Neural cell (in vitro differentiated cells): Measurements from ENCODE around the gene TPD52L1. TPM values are rescaled to one million over a fixed set of nuclear protein-coding genes. Genes with fewer than 3 reads are reported as not detected.
"Not testable (repeated sequence)": the region's sequence is repeated elsewhere in the genome, so short reads cannot be mapped to it uniquely, and the experiment has no call there.

Experiments
- H2AFZ ChIP-seq: fragments of 200-600, 300-800 bp; sonication (generic), shearing (Covaris generic); 2 replicates; pipeline ENCODE4 v1.6.0; 2014; ENCODE audit warnings: low read depth, mild to moderate bottlenecking, antibody characterized with exemption, low read length, moderate library complexity
- H3F3A ChIP-seq: fragments of 200-600 bp; shearing (Covaris generic); 2 replicates; pipeline ENCODE4 v1.6.1; 2016; ENCODE audit warnings: mild to moderate bottlenecking, moderate library complexity, mixed read lengths, antibody characterized with exemption, low read length; ENCODE audit not compliant: insufficient read depth, poor library complexity, severe bottlenecking
- H3K27ac ChIP-seq: fragments of 200-600, 300-800 bp; sonication (generic), shearing (Covaris generic); 2 replicates; pipeline ENCODE4 v1.5.1; 2014; ENCODE audit warnings: mild to moderate bottlenecking, low read length, moderate library complexity
- H3K27me3 ChIP-seq: fragments of 300-800, 200-600 bp; sonication (generic), shearing (Covaris generic); 2 replicates; pipeline ENCODE4 v1.6.0; 2014; ENCODE audit warnings: mild to moderate bottlenecking, low read depth, low read length, moderate library complexity; ENCODE audit not compliant: insufficient read depth
- H3K36me3 ChIP-seq: fragments of 300-800, 200-600 bp; sonication (generic), shearing (Covaris generic); 2 replicates; pipeline ENCODE4 v1.5.1; 2014; ENCODE audit warnings: mild to moderate bottlenecking, antibody characterized with exemption, low read length, moderate library complexity; ENCODE audit not compliant: insufficient read depth
- H3K4me2 ChIP-seq: fragments of 300-800, 200-600 bp; sonication (generic), shearing (Covaris generic); 2 replicates; pipeline ENCODE4 v1.6.0; 2014; ENCODE audit warnings: mild to moderate bottlenecking, low read length
- H3K4me3 ChIP-seq: fragments of 300-800, 200-600 bp; sonication (generic), shearing (Covaris generic); 2 replicates; pipeline ENCODE4 v1.5.1; 2014; ENCODE audit warnings: mild to moderate bottlenecking, low read length, moderate library complexity
- H3K79me2 ChIP-seq: fragments of 200-600 bp; shearing (Covaris generic); replicated peaks from 2 replicates; pipeline ENCODE4 v1.6.0; 2014; ENCODE audit warnings: mild to moderate bottlenecking, low read length, moderate library complexity; ENCODE audit not compliant: insufficient read depth
- H3K9ac ChIP-seq: fragments of 300-800, 200-600 bp; sonication (generic), shearing (Covaris generic); 2 replicates; pipeline ENCODE4 v1.6.1; 2016; ENCODE audit warnings: mild to moderate bottlenecking, low read length, mixed read lengths
- H3K9me2 ChIP-seq: fragments of 200-600 bp; shearing (Covaris generic); 2 replicates; pipeline ENCODE4 v1.6.1; 2016; ENCODE audit warnings: mild to moderate bottlenecking, low read length, mixed read lengths; ENCODE audit not compliant: insufficient read depth
- H3K9me3 ChIP-seq: fragments of 200-600, 300-800 bp; sonication (generic), shearing (Covaris generic); 2 replicates; pipeline ENCODE4 v1.6.1; 2016; ENCODE audit warnings: mild to moderate bottlenecking, mixed run types, low read length, moderate library complexity, mixed read lengths
- H4K20me1 ChIP-seq: fragments of 200-600 bp; shearing (Covaris generic); 2 replicates; pipeline ENCODE4 v1.6.1; 2016; ENCODE audit warnings: mild to moderate bottlenecking, mixed run types; ENCODE audit not compliant: insufficient read depth
- EZH2 ChIP-seq: fragments of 200-600, 300-800 bp; shearing (Covaris generic), sonication (generic); IDR thresholded peaks from 2 replicates; pipeline ENCODE4 v1.6.1; 2014; ENCODE audit warnings: antibody characterized with exemption, low read length, borderline replicate concordance, mild to moderate bottlenecking; ENCODE audit not compliant: insufficient read depth, poor library complexity, severe bottlenecking
- MXI1 ChIP-seq: fragments of 450-650 bp; conservative IDR thresholded peaks from 2 replicates; pipeline ENCODE4 v1.6.1; 2014; ENCODE audit warnings: antibody characterized with exemption, mild to moderate bottlenecking; ENCODE audit not compliant: poor library complexity, severe bottlenecking
- POLR2AphosphoS5 ChIP-seq: IDR thresholded peaks from 2 replicates; pipeline ENCODE4 v1.6.1; 2012
- RAD21 ChIP-seq: fragments of 450-650 bp; conservative IDR thresholded peaks from 2 replicates; pipeline ENCODE4 v1.6.1; 2014; ENCODE audit warnings: antibody characterized with exemption, mild to moderate bottlenecking, moderate library complexity
- SMC3 ChIP-seq: fragments of 450-650 bp; conservative IDR thresholded peaks from 2 replicates; pipeline ENCODE4 v1.6.1; 2014; ENCODE audit warnings: antibody characterized with exemption, mild to moderate bottlenecking, moderate library complexity; ENCODE audit not compliant: poor library complexity
- polyA plus RNA-seq: library from polyadenylated mRNA; depleted of rRNA; stranded (reverse); fragments of >200 nt; gene quantifications from 2 replicates; pipeline ENCODE4 v1.2.3, GENCODE V29; 2014
- TF ChIP-seq, protein P1 (sequence below): IDR thresholded peaks from 2 replicates; pipeline ENCODE4 v1.6.1; 2012; ENCODE audit warnings: borderline replicate concordance
- TF ChIP-seq, protein P2 (sequence below): fragments of 450-650 bp; IDR thresholded peaks from 2 replicates; pipeline ENCODE4 v1.5.1; 2014; ENCODE audit warnings: antibody characterized with exemption, mild to moderate bottlenecking, moderate library complexity; ENCODE audit not compliant: poor library complexity, severe bottlenecking

Gene TPD52L1
- polyA plus RNA-seq, 1 donor from 2014 or later: 8.9 TPM

DNA sequence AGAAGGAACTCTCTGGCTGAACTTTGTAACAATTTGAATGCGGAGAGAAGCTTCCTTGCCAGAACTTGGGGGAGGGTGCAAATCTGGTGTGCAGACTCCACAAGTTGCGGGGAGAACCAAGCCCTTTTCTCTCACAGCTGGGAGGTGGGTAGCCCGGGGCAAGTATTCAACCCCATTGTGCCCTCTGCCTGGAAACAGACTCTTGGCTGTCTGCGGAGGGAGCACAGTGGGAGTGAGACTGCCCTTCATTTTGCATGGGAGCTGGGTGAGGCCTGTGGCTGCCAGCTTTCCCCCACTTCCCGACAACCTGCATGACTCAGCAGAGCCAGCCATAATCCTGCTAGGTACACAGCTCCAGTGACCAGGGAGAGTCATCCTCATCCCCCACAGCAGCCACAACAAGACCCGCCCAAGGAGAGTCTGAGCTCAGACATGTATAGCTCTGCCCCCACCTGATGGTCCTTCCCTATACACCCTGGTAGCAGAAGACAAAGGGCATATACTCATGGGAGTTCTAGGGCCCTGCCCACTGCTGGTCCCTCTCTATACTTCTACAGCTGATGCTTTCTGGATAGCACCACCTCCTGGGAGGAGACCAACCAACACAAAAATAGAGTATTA is 29.4 kb upstream of the TPD52L1 start:
- H3K4me3 ChIP-seq: no peak overlapping the region
- H3K9ac ChIP-seq: no peak overlapping the region
- H4K20me1 ChIP-seq: no peaks in the 10 kb centered on the region
- no peaks in the 10 kb centered on the region for H3K9me2 ChIP-seq
- no peaks in the 10 kb centered on the region for H3K79me2 ChIP-seq
- H2AFZ ChIP-seq: no peak overlapping the region
- TF ChIP-seq MXI1 (no peak), EZH2 (no peak), SMC3 (no peak), RAD21 (no peak)
- TF ChIP-seq, protein P1, sequence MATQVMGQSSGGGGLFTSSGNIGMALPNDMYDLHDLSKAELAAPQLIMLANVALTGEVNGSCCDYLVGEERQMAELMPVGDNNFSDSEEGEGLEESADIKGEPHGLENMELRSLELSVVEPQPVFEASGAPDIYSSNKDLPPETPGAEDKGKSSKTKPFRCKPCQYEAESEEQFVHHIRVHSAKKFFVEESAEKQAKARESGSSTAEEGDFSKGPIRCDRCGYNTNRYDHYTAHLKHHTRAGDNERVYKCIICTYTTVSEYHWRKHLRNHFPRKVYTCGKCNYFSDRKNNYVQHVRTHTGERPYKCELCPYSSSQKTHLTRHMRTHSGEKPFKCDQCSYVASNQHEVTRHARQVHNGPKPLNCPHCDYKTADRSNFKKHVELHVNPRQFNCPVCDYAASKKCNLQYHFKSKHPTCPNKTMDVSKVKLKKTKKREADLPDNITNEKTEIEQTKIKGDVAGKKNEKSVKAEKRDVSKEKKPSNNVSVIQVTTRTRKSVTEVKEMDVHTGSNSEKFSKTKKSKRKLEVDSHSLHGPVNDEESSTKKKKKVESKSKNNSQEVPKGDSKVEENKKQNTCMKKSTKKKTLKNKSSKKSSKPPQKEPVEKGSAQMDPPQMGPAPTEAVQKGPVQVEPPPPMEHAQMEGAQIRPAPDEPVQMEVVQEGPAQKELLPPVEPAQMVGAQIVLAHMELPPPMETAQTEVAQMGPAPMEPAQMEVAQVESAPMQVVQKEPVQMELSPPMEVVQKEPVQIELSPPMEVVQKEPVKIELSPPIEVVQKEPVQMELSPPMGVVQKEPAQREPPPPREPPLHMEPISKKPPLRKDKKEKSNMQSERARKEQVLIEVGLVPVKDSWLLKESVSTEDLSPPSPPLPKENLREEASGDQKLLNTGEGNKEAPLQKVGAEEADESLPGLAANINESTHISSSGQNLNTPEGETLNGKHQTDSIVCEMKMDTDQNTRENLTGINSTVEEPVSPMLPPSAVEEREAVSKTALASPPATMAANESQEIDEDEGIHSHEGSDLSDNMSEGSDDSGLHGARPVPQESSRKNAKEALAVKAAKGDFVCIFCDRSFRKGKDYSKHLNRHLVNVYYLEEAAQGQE: no peak
- TF ChIP-seq, protein P2, sequence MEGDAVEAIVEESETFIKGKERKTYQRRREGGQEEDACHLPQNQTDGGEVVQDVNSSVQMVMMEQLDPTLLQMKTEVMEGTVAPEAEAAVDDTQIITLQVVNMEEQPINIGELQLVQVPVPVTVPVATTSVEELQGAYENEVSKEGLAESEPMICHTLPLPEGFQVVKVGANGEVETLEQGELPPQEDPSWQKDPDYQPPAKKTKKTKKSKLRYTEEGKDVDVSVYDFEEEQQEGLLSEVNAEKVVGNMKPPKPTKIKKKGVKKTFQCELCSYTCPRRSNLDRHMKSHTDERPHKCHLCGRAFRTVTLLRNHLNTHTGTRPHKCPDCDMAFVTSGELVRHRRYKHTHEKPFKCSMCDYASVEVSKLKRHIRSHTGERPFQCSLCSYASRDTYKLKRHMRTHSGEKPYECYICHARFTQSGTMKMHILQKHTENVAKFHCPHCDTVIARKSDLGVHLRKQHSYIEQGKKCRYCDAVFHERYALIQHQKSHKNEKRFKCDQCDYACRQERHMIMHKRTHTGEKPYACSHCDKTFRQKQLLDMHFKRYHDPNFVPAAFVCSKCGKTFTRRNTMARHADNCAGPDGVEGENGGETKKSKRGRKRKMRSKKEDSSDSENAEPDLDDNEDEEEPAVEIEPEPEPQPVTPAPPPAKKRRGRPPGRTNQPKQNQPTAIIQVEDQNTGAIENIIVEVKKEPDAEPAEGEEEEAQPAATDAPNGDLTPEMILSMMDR: no peak
- H3K27ac ChIP-seq: no peak overlapping the region
- H3K36me3 ChIP-seq: no peaks in the 10 kb centered on the region
- H3K27me3 ChIP-seq: no peaks in the 10 kb centered on the region
- no peaks in the 10 kb centered on the region for H3K9me3 ChIP-seq
- H3K4me2 ChIP-seq: no peak overlapping the region
- no peaks in the 10 kb centered on the region for H3F3A ChIP-seq

DNA sequence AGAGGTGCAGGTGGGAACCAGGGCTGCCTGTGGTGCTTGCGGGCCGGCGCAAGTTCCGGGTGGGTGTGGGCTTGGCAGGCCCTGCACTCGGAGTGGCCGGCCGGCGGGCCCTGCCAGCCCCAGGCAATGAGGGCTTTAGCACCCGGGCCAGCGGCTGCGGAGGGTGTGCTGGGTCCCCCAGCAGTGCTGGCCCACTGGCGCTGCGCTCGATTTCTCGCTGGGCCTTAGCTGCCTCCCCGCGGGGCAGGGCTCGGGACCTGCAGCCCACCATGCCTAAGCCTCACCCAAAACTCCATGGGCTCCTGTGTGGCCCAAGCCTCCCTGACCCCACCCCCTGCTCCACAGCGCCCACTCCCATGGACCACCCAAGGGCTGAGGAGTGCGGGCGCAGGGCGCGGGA is 27.7 kb upstream of the TPD52L1 start:
- not testable (repeated sequence) for H3K79me2 ChIP-seq, H3K27ac ChIP-seq, H3K27me3 ChIP-seq, H4K20me1 ChIP-seq, H3K4me3 ChIP-seq, H3F3A ChIP-seq, H2AFZ ChIP-seq, H3K9ac ChIP-seq, H3K9me2 ChIP-seq, H3K9me3 ChIP-seq, H3K4me2 ChIP-seq, H3K36me3 ChIP-seq

DNA sequence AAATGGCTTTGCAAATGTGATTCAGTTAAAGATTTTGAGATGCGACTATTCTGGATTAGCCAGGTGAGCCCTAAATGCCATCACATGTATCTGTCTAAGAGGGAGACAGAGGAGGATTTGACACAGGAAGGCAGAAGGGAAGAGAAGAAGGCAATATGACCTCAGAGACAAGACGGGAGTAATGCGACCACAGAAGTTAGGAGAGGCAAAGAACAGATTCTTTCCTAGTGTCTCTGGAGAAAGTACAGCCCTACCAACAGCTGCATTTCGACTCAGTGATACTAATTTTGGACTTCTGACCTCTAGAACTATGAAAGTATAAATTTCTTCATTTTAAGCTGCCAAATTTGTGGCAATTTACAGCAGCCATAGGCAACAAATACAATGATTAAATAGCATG is 24.2 kb upstream of the TPD52L1 start:
- Histone ChIP-seq H3K27ac (no peak overlapping the region), H4K20me1 (no peaks in the 10 kb centered on the region), H3K27me3 (no peaks in the 10 kb centered on the region), H3K9me3 (no peaks in the 10 kb centered on the region), H2AFZ (no peak overlapping the region), H3K36me3 (no peaks in the 10 kb centered on the region), H3K79me2 (no peaks in the 10 kb centered on the region), H3K9ac (no peak overlapping the region), H3K9me2 (no peaks in the 10 kb centered on the region), H3K4me3 (no peak overlapping the region), H3K4me2 (no peak overlapping the region), H3F3A (no peaks in the 10 kb centered on the region)
- no peak for TF ChIP-seq SMC3
- no peak for TF ChIP-seq MXI1
- TF ChIP-seq, protein P1: no peak
- TF ChIP-seq POLR2AphosphoS5: no peak
